ENCODE results near the gene ANKFY1.

Gene ANKFY1

GRCh38 chr17:4187076-4187475 is 76.7 kb downstream of the ANKFY1 start:
- no peak for ATAC-seq

GRCh38 chr17:4186357-4186881 is 77.4 kb downstream of the ANKFY1 start:
- TF ChIP-seq BACH2 (CRISPR knock-in tag; IDR thresholded peaks at IDR 0.05; ENCODE audit: borderline replicate concordance) (no peak), SNAI2 (CRISPR knock-in tag; IDR thresholded peaks at IDR 0.05) (no peak), TOX (CRISPR knock-in tag; IDR thresholded peaks at IDR 0.05; ENCODE audit: borderline replicate concordance) (no peak), OSR1 (CRISPR knock-in tag; IDR thresholded peaks at IDR 0.05) (no peak), GLIS3 (CRISPR knock-in tag; IDR thresholded peaks at IDR 0.05) (no peak), TSHZ2 (CRISPR knock-in tag; IDR thresholded peaks at IDR 0.05) (no peak), POU6F1 (CRISPR knock-in tag; IDR thresholded peaks at IDR 0.05; ENCODE audit: borderline replicate concordance, low read depth) (no peak), ESRRG (CRISPR knock-in tag; IDR thresholded peaks at IDR 0.05) (no peak), PATZ1 (CRISPR knock-in tag; IDR thresholded peaks at IDR 0.05; ENCODE audit: borderline replicate concordance) (no peak), PPARA (CRISPR knock-in tag; IDR thresholded peaks at IDR 0.05; ENCODE audit: borderline replicate concordance) (no peak), ISL1 (CRISPR knock-in tag; IDR thresholded peaks at IDR 0.05) (no peak), TCF4 (CRISPR knock-in tag; IDR thresholded peaks at IDR 0.05; ENCODE audit: borderline replicate concordance) (no peak), ZFP3 (CRISPR knock-in tag; IDR thresholded peaks at IDR 0.05) (no peak), ZC3H10 (CRISPR knock-in tag; IDR thresholded peaks at IDR 0.05) (no peak), ZNF565 (CRISPR knock-in tag; conservative IDR thresholded peaks at IDR 0.05; ENCODE audit: low read depth) (no peak), ARNTL (CRISPR knock-in tag; IDR thresholded peaks at IDR 0.05; ENCODE audit: borderline replicate concordance, low read depth) (no peak), ZNF8 (CRISPR knock-in tag; IDR thresholded peaks at IDR 0.05) (no peak), ZNF70 (CRISPR knock-in tag; IDR thresholded peaks at IDR 0.05) (no peak)
- ATAC-seq, result no peak

More at GRCh38 chr17:4187076-4187475, 76.7 kb downstream of the ANKFY1 start:
- TF ChIP-seq GLIS3 (CRISPR knock-in tag; IDR thresholded peaks at IDR 0.05), result no peak
- no peak for TF ChIP-seq SNAI2 (CRISPR knock-in tag; IDR thresholded peaks at IDR 0.05)
- no peak for TF ChIP-seq ZNF70 (CRISPR knock-in tag; IDR thresholded peaks at IDR 0.05)
- TF ChIP-seq CSRNP3 (CRISPR knock-in tag; IDR thresholded peaks at IDR 0.05), result no peak
- no peak for TF ChIP-seq ZC3H10 (CRISPR knock-in tag; IDR thresholded peaks at IDR 0.05)
- no peak for TF ChIP-seq ZNF565 (CRISPR knock-in tag; conservative IDR thresholded peaks at IDR 0.05; ENCODE audit: low read depth)

GRCh38 chr17:4185656-4186055 is 78.1 kb downstream of the ANKFY1 start:
- TF ChIP-seq BACH2 (CRISPR knock-in tag; IDR thresholded peaks at IDR 0.05; ENCODE audit: borderline replicate concordance), result no peak
- no peak for TF ChIP-seq ISL1 (CRISPR knock-in tag; IDR thresholded peaks at IDR 0.05)
- no peak for TF ChIP-seq TCF4 (CRISPR knock-in tag; IDR thresholded peaks at IDR 0.05; ENCODE audit: borderline replicate concordance)
- TF ChIP-seq ZC3H10 (CRISPR knock-in tag; IDR thresholded peaks at IDR 0.05), result no peak
- no peak for TF ChIP-seq RARB (CRISPR knock-in tag; IDR thresholded peaks at IDR 0.05)
- no peak for TF ChIP-seq OSR1 (CRISPR knock-in tag; IDR thresholded peaks at IDR 0.05)
- TF ChIP-seq ZNF8 (CRISPR knock-in tag; IDR thresholded peaks at IDR 0.05), result no peak
- TF ChIP-seq POU6F1 (CRISPR knock-in tag; IDR thresholded peaks at IDR 0.05; ENCODE audit: borderline replicate concordance, low read depth), result no peak
- no peak for TF ChIP-seq ESRRG (CRISPR knock-in tag; IDR thresholded peaks at IDR 0.05)
- no peak for TF ChIP-seq GLIS3 (CRISPR knock-in tag; IDR thresholded peaks at IDR 0.05)
- no peak for TF ChIP-seq ARNTL (CRISPR knock-in tag; IDR thresholded peaks at IDR 0.05; ENCODE audit: borderline replicate concordance, low read depth)
- no peak for TF ChIP-seq TOX (CRISPR knock-in tag; IDR thresholded peaks at IDR 0.05; ENCODE audit: borderline replicate concordance)
- no peak for TF ChIP-seq CSRNP3 (CRISPR knock-in tag; IDR thresholded peaks at IDR 0.05)
- no peak for TF ChIP-seq SNAI2 (CRISPR knock-in tag; IDR thresholded peaks at IDR 0.05)
- no peak for TF ChIP-seq PPARA (CRISPR knock-in tag; IDR thresholded peaks at IDR 0.05; ENCODE audit: borderline replicate concordance)
- no peak for TF ChIP-seq CSDC2 (CRISPR knock-in tag; IDR thresholded peaks at IDR 0.05)
- no peak for TF ChIP-seq PATZ1 (CRISPR knock-in tag; IDR thresholded peaks at IDR 0.05; ENCODE audit: borderline replicate concordance)
- no peak for ATAC-seq

All from SK-N-SH treated with all-trans-retinoic acid at 6 μM for 48 hours (cell line).